Stromal cell of bone marrow (primary cell): ENCODE results near the gene SMC1B.
"Not testable (repeated sequence)": the region's sequence is repeated elsewhere in the genome, so short reads cannot be mapped to it uniquely, and the experiment has no call there.

Experiments
- DNase-seq: peaks from one replicate; pipeline ENCODE4 v3.0.0-alpha.2; 2012; ENCODE audit warnings: low read depth

Gene SMC1B

GRCh38 chr22:45413368-45414211 is at the start of gene SMC1B, which contains the start of gene RIBC2:
SMC1B (minus strand) TSS chr22:45413599; CDS start chr22:45413567, 32 bp downstream.
RIBC2 (plus strand) TSS chr22:45413693; CDS start chr22:45413887, 194 bp downstream.
- peak; percentile 55 for DNase-seq

- no peak for DNase-seq
Measured at GRCh38 chr22:45462034-45462655, 48.7 kb upstream of the SMC1B start.

- no peak for DNase-seq
Measured at GRCh38 chr22:45460288-45461109, 47.1 kb upstream of the SMC1B start.

GRCh38 chr22:45459235-45459634 is 45.8 kb upstream of the SMC1B start:
- no peak for DNase-seq

- no peak for DNase-seq
Measured at GRCh38 chr22:45458532-45458931, 45.1 kb upstream of the SMC1B start.

- no peak for DNase-seq
Measured at GRCh38 chr22:45456811-45457210, 43.4 kb upstream of the SMC1B start.

GRCh38 chr22:45455621-45456020 is 42.2 kb upstream of the SMC1B start:
- no peak for DNase-seq

GRCh38 chr22:45455212-45455611 is 41.8 kb upstream of the SMC1B start:
- DNase-seq, result no peak

- no peak for DNase-seq
Measured at GRCh38 chr22:45454275-45454674, 40.9 kb upstream of the SMC1B start.

GRCh38 chr22:45453764-45454163 is 40.4 kb upstream of the SMC1B start:
- DNase-seq, result no peak

GRCh38 chr22:45452565-45453379 is 39.4 kb upstream of the SMC1B start:
- no peak for DNase-seq

GRCh38 chr22:45451972-45452371 is 38.6 kb upstream of the SMC1B start:
- no peak for DNase-seq

- peak; percentile 94 for DNase-seq
Measured at GRCh38 chr22:45450921-45451651, 37.7 kb upstream of the SMC1B start.

- DNase-seq, result no peak
Measured at GRCh38 chr22:45450101-45450785, 36.8 kb upstream of the SMC1B start.

GRCh38 chr22:45449442-45449841 is 36.0 kb upstream of the SMC1B start:
- not testable (repeated sequence) for DNase-seq

GRCh38 chr22:45448431-45448830 is 35.0 kb upstream of the SMC1B start:
- peak; percentile 64 for DNase-seq

GRCh38 chr22:45447596-45447995 is 34.2 kb upstream of the SMC1B start:
- DNase-seq, result not testable (repeated sequence)

- DNase-seq, result no peak
Measured at GRCh38 chr22:45446216-45446615, 32.8 kb upstream of the SMC1B start.

- no peak for DNase-seq
Measured at GRCh38 chr22:45445031-45445710, 31.8 kb upstream of the SMC1B start.

GRCh38 chr22:45444168-45444567 is 30.8 kb upstream of the SMC1B start:
- no peak for DNase-seq
